ENCODE measurements around the gene EMX2.

Gene EMX2

DNA sequence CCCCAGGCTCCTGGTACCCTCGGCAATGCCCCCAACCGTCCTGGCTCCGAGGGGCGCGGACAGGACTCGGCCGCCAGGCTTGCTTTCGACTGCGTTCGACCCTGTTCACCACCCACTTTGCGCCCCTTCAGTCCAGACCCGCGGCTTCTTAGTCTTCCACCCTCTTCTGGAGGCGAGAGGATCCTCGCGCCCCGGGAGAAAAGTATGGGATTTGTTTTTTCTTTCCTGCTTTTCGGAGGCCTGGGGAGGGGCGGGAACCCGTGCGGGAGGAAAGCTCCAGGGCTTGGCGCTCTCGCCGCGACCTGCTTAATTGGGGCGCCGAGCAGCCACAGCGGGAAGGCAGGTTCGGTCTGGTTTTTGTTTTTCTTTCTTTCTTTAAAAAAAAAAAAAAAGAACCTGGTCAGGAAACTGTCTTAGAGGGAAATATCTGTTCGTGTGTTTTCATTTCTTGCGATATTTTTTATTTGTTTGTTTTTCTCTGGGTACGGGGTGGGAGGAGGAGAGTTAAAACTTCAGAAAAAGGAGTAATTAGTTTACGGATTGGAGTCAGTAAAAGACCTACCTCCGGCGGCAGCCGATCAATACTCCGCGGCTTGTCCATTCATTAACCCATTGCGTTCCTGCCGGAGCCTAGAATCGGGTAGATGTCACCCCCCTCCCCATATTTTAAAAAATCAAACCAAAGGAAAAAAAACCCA, 1.6 kb downstream of the EMX2 start:
- peaks cover 93% of the 10 kb centered on the region for H3K27me3 ChIP-seq (ENCODE audit: insufficient read depth, low read length)
- no peak overlapping the region for H3K4me3 ChIP-seq (ENCODE audit: low read length)
- H3K9me3 ChIP-seq (ENCODE audit: low read length): no peaks in the 10 kb centered on the region

DNA sequence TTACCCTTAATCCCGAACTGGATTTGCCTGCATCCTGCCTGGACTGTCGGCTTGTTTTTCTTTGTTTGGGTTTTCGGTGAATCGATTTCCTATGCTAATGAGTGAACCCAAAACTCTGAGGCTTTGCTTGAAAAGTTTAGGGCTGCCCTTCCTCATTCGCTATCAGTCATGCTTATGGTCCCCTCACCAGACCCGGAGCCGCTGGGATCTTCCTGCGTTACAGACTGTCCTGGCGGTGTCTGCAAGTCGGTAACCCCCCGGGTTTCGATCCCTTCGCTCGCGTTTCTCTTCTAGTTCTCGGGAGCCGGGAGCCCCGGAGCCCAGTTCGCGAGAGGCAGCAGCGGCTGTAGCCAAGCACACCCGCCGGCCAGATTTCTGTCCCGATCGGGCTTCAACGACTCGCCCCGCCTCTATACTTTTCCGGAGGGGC, 2.2 kb downstream of the EMX2 start:
- Histone ChIP-seq H3K9me3 (ENCODE audit: low read length) (no peaks in the 10 kb centered on the region), H2AFZ (ENCODE audit: low read depth, low read length) (no peak overlapping the region), H3K27me3 (ENCODE audit: insufficient read depth, low read length) (peaks cover 94% of the 10 kb centered on the region), H3K4me3 (ENCODE audit: low read length) (no peak overlapping the region), H3K4me1 (ENCODE audit: insufficient read depth, low read length) (peaks cover 3% of the 10 kb centered on the region), H3K36me3 (ENCODE audit: insufficient read depth, low read length) (no peaks in the 10 kb centered on the region)

More for the DNA sequence above, 1.6 kb downstream of the EMX2 start:
- H3K4me1 ChIP-seq (ENCODE audit: insufficient read depth, low read length): no peaks in the 10 kb centered on the region
- H2AFZ ChIP-seq (ENCODE audit: low read depth, low read length): no peak overlapping the region
- no peaks in the 10 kb centered on the region for H3K36me3 ChIP-seq (ENCODE audit: insufficient read depth, low read length)

DNA sequence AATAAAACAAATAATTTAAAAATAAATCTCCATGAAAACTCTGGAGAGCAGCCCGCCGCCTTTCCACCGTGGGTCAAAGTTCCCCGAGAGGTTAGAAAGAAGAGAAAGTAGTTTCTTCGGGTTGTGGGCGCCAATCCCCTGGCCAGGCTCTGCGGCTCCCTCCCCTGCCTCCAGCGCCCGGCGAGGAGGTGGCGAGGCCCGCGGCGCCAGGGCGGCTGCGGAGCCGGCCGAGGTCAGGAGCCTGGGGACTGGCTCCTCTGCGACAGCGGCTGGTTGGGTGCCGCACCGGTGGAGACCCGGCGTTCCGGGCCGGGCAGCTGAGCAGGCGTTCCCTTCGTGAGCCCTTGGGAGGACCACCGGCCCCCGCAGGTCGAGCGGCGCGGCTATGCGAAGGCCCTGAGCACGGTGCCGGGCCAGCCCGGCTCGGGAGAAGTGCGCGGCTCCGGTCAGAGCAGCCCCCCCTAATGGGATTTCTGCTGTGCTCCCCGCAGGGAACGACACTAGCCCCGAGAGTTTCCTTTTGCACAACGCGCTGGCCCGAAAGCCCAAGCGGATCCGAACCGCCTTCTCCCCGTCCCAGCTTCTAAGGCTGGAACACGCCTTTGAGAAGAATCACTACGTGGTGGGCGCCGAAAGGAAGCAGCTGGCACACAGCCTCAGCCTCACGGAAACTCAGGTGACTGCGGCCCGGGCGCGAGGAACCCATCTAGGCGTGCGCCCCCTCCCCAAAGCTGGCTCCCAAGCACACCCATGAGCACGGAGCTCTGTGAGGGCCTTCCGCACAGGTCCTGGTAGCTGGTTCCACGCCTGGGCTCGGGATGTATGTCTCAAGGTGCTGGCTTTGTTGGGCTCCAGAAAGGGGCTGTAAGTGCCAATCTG, 2.8 kb downstream of the EMX2 start:
- H3K9me3 ChIP-seq (ENCODE audit: low read length): no peaks in the 10 kb centered on the region
- H3K4me3 ChIP-seq (ENCODE audit: low read length): no peak overlapping the region
- H3K27me3 ChIP-seq (ENCODE audit: insufficient read depth, low read length): peaks cover 93% of the 10 kb centered on the region
- no peaks in the 10 kb centered on the region for H3K36me3 ChIP-seq (ENCODE audit: insufficient read depth, low read length)
- no peak overlapping the region for H2AFZ ChIP-seq (ENCODE audit: low read depth, low read length)
- peaks cover 9% of the 10 kb centered on the region for H3K4me1 ChIP-seq (ENCODE audit: insufficient read depth, low read length)

DNA sequence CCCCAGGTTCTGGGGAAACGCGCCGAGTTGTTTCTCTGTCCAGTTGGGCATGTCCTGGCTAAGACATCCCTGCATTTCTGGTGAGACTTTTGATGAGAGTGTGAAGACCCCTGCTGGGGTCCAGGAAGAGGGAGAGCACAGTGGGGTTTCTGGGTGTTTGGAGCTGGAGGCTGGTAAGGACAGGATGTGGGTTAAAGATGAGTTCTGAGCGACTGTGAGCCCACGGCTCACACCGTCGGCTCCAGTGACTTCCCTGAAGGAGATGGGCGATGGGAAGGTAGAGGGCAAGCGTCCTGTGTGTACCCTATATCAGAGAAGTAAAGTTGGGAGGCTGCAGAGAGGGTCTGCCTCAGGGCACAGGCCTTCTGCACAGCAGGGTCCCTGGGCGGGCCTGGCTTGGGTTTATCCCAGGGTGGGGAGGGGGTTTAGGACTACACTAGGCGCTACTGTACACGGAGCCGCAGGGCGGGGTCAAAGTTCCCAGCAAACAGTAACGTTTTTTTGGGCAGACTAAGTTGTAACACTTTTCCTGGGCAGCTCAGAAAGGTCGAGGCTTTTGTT, 3.6 kb downstream of the EMX2 start:
- peaks cover 14% of the 10 kb centered on the region for H3K4me1 ChIP-seq (ENCODE audit: insufficient read depth, low read length)
- H3K4me3 ChIP-seq (ENCODE audit: low read length): no peak overlapping the region
- no peak overlapping the region for H2AFZ ChIP-seq (ENCODE audit: low read depth, low read length)
- H3K27me3 ChIP-seq (ENCODE audit: insufficient read depth, low read length): peaks cover 92% of the 10 kb centered on the region
- H3K9me3 ChIP-seq (ENCODE audit: low read length): no peaks in the 10 kb centered on the region
- H3K36me3 ChIP-seq (ENCODE audit: insufficient read depth, low read length): no peaks in the 10 kb centered on the region

DNA sequence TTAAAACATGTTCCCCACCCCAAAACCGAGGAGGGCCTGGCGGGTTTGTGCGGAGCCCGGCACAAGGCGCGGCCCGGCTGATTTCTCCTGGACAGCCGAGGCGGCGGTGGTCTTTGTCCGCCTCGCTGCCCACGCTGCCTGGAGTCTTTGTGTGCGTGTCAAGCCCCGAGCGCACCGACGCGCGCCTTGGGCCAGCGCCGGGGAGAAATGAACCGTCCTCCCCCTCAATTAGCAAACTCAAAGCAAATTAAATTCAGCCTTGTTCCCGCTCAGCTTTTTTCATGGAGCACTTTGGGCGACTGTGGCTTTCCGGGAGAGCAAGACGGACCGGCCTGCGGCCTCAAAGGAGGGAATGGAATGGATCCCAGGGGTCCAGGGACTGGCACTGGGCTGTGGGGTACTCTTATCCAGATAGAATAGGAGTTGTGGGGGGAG, 4.1 kb downstream of the EMX2 start:
- Histone ChIP-seq H3K36me3 (ENCODE audit: insufficient read depth, low read length) (no peaks in the 10 kb centered on the region), H3K4me3 (ENCODE audit: low read length) (no peak overlapping the region), H3K4me1 (ENCODE audit: insufficient read depth, low read length) (peaks cover 14% of the 10 kb centered on the region), H2AFZ (ENCODE audit: low read depth, low read length) (no peak overlapping the region), H3K9me3 (ENCODE audit: low read length) (no peaks in the 10 kb centered on the region), H3K27me3 (ENCODE audit: insufficient read depth, low read length) (peaks cover 92% of the 10 kb centered on the region)

DNA sequence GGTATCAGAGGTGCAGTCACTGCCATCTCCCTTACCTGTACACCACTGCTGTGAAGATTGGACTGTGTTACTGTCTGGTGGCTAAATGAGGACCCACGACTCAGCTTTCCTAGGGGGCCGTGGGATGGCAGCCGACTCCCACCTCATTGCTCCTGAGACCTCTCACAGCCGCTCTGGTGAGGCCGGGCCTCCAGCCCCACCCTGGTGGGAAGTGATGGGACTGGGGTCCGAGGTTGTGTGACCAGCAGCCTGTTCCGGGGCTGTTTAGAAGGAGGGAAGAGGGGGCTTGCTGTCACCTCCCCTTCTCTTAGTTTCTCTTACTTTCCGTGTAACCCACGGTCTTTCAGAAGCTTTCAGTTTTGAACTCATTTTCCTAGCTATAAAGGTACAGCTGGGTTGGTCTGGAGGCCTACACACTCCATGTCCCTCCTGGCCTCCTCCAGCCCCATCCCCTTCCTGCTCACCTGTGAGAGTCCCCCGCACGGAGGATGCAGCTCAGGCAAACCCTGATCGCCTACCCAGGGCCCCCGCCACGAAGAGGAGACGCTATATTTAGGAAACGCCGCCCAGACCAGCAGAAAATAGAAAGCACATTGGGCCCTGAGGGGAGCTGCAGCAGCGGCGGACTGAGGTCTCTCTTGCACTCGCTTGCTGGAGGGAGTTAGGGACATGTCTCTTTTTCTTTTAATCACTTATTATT, 4.6 kb downstream of the EMX2 start:
- no peak overlapping the region for H3K4me3 ChIP-seq (ENCODE audit: low read length)
- H3K27me3 ChIP-seq (ENCODE audit: insufficient read depth, low read length): peaks cover 92% of the 10 kb centered on the region
- H3K36me3 ChIP-seq (ENCODE audit: insufficient read depth, low read length): no peaks in the 10 kb centered on the region
- no peak overlapping the region for H2AFZ ChIP-seq (ENCODE audit: low read depth, low read length)
- no peaks in the 10 kb centered on the region for H3K9me3 ChIP-seq (ENCODE audit: low read length)
- peaks cover 14% of the 10 kb centered on the region for H3K4me1 ChIP-seq (ENCODE audit: insufficient read depth, low read length)

DNA sequence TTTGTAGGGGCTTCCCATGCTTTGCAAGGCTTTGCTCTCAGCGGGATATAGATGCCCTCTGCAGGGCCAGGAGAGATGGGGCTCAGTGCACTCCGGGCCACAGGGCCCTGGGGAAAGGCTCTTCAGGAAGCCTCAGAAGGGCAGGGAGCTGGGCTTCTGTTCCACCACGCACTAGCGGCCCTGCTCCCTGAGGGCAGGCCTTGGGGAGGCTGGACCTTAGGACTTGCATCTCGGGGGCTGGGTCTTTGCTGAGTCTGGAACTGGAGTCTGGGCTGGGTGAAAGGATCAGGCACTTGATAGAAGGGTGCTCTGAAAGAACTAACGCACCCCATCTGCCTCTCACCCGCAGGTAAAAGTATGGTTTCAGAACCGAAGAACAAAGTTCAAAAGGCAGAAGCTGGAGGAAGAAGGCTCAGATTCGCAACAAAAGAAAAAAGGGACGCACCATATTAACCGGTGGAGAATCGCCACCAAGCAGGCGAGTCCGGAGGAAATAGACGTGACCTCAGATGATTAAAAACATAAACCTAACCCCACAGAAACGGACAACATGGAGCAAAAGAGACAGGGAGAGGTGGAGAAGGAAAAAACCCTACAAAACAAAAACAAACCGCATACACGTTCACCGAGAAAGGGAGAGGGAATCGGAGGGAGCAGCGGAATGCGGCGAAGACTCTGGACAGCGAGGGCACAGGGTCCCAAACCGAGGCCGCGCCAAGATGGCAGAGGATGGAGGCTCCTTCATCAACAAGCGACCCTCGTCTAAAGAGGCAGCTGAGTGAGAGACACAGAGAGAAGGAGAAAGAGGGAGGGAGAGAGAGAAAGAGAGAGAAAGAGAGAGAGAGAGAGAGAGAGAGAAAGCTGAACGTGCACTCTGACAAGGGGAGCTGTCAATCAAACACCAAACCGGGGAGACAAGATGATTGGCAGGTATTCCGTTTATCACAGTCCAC, 5.4 kb downstream of the EMX2 start:
- H3K27me3 ChIP-seq (ENCODE audit: insufficient read depth, low read length): peaks cover 93% of the 10 kb centered on the region
- no peaks in the 10 kb centered on the region for H3K9me3 ChIP-seq (ENCODE audit: low read length)
- H3K4me3 ChIP-seq (ENCODE audit: low read length): no peak overlapping the region
- H3K36me3 ChIP-seq (ENCODE audit: insufficient read depth, low read length): no peaks in the 10 kb centered on the region
- peaks cover 14% of the 10 kb centered on the region for H3K4me1 ChIP-seq (ENCODE audit: insufficient read depth, low read length)
- no peak overlapping the region for H2AFZ ChIP-seq (ENCODE audit: low read depth, low read length)

DNA sequence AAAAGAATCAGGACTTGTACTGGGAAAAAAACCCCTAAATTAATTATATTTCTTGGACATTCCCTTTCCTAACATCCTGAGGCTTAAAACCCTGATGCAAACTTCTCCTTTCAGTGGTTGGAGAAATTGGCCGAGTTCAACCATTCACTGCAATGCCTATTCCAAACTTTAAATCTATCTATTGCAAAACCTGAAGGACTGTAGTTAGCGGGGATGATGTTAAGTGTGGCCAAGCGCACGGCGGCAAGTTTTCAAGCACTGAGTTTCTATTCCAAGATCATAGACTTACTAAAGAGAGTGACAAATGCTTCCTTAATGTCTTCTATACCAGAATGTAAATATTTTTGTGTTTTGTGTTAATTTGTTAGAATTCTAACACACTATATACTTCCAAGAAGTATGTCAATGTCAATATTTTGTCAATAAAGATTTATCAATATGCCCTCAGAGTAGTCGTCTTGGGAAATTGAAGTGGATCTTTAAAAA, 6.6 kb downstream of the EMX2 start:
- Histone ChIP-seq H3K9me3 (ENCODE audit: low read length) (no peaks in the 10 kb centered on the region), H3K4me3 (ENCODE audit: low read length) (no peak overlapping the region), H2AFZ (ENCODE audit: low read depth, low read length) (no peak overlapping the region), H3K27me3 (ENCODE audit: insufficient read depth, low read length) (peaks cover 93% of the 10 kb centered on the region), H3K36me3 (ENCODE audit: insufficient read depth, low read length) (no peaks in the 10 kb centered on the region), H3K4me1 (ENCODE audit: insufficient read depth, low read length) (peaks cover 14% of the 10 kb centered on the region)

DNA sequence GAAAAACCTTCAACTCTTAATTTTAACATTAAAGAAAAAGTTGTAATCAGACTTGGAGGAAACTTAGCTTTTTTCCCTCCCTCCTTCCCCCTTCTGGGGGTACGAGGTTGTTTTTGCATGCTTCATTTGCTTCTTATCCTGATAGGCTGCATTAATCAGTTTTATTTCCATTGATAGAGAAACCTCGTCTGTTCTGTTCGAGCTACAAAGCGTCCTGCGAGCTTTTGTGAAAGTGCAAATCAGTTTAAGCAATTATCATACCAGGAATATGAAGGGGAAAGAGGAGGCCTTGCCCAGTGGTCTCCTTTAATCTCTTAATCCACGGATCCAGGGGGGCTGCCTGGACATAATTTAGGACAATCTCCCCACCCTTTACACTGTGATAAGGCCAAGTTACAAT, 7.5 kb downstream of the EMX2 start:
- H3K27me3 ChIP-seq (ENCODE audit: insufficient read depth, low read length): peaks cover 93% of the 10 kb centered on the region

DNA sequence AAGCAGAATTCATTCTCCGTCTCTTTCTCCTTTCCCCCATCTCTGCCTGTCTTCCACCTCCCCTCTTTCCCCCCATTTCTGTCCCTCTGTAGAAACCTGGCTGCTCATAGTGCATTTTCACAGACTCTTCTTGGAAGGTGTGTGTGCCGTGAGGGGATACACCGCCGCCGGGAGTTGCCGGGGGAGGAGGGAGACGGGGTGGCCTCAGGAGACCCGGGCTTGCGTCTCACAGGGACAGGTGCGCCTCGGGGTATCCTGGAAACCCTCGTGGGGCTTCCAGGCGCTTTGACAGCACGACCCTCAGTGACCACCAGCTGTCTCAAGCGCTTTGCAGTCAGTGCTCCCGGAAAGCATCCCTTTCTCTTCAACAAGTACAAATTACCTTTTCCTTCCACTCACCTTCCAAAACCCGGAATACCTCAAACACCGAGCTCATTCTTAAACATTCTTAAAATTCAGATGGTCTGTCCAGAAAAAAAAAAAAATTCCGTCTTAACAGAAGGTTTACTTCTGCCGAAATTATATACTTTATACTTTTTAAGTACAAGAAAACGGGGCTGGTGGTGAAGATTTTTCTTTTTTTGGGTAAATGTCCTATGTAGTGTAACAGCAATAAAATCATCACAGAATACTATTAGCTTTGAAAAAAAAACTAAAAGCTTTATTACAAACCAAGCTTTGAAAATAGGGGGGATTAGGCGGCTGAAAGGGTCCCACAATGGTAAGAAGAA, 8.2 kb downstream of the EMX2 start:
- H3K36me3 ChIP-seq (ENCODE audit: insufficient read depth, low read length): no peaks in the 10 kb centered on the region
- no peak overlapping the region for H2AFZ ChIP-seq (ENCODE audit: low read depth, low read length)
- no peak overlapping the region for H3K4me3 ChIP-seq (ENCODE audit: low read length)
- H3K9me3 ChIP-seq (ENCODE audit: low read length): no peaks in the 10 kb centered on the region
- peaks cover 93% of the 10 kb centered on the region for H3K27me3 ChIP-seq (ENCODE audit: insufficient read depth, low read length)
- H3K4me1 ChIP-seq (ENCODE audit: insufficient read depth, low read length): peaks cover 14% of the 10 kb centered on the region

More for the DNA sequence above, 7.5 kb downstream of the EMX2 start:
- no peaks in the 10 kb centered on the region for H3K36me3 ChIP-seq (ENCODE audit: insufficient read depth, low read length)
- H3K9me3 ChIP-seq (ENCODE audit: low read length): no peaks in the 10 kb centered on the region
- H3K4me1 ChIP-seq (ENCODE audit: insufficient read depth, low read length): peaks cover 14% of the 10 kb centered on the region
- no peak overlapping the region for H3K4me3 ChIP-seq (ENCODE audit: low read length)
- H2AFZ ChIP-seq (ENCODE audit: low read depth, low read length): no peak overlapping the region

DNA sequence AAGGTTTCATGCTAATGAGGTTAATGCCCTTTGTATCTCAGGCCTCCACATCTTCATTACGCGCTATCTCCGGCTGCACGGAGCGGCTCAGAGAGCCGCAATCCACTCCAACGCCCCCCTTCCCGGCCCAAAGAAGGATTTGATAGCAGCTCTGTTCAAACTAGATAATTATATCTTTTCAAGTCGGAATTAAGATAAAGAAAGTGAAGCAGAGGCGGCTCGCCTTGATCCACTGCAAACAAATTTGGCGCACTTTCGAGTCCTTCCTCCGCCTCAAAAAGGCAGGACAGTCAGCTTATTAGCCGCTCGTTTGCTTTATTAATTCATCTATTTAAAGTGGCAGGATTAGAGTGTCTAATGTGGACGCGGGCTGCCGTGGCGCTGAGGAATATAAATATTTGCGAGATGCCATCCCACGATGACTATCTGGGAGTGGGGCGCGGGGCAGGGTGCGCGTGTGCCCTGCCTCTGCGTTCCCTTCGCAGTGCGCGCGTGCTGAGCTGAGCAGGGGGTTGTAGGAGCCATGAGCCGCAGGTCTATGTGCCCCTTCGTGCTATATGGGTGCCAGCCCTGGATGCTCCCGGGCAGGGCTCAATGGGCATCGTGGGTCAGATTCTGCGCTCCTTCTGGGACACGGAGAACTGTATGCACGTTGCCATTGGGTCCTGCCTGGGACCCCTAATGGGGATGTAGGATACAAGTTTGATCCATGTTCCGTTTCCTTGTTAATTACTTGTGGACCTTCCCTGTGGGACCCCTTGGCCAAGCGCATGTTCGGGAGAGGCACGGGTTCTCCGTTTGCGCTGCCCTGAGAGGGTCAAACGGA, 9.0 kb downstream of the EMX2 start:
- Histone ChIP-seq H2AFZ (ENCODE audit: low read depth, low read length) (no peak overlapping the region), H3K4me3 (ENCODE audit: low read length) (no peak overlapping the region), H3K4me1 (ENCODE audit: insufficient read depth, low read length) (peaks cover 14% of the 10 kb centered on the region), H3K9me3 (ENCODE audit: low read length) (no peaks in the 10 kb centered on the region), H3K27me3 (ENCODE audit: insufficient read depth, low read length) (peaks cover 93% of the 10 kb centered on the region), H3K36me3 (ENCODE audit: insufficient read depth, low read length) (no peaks in the 10 kb centered on the region)
